Heart right ventricle (tissue), 16 donors: ENCODE results near the gene DOCK3. TPM values are rescaled to one million over a fixed set of nuclear protein-coding genes. Genes with fewer than 3 reads are reported as not detected.
"Not testable (repeated sequence)": the region's sequence is repeated elsewhere in the genome, so short reads cannot be mapped to it uniquely, and the experiment has no call there.

Experiments
- ATAC-seq, 8 donors: fragments of 200-7000 bp; cut with Tn5 transposase; one replicate each; pipeline ENCODE4 v1.9.1; 2020; ENCODE audit warnings: mild to moderate bottlenecking in 8 of 8, moderate library complexity in 8 of 8, moderate number of reproducible peaks in 1 of 8
- DNase-seq, 2 donors: peaks; one replicate each; pipeline ENCODE4 v3.0.0-alpha.2; 2020
- H3K27ac ChIP-seq, 10 donors: fragments of 200-600 bp; sonication (generic) in 2 of 10; one replicate each; pipeline versions ENCODE4 v1.5.0 to v1.8.0; 2020 to 2022; ENCODE audit warnings: mild to moderate bottlenecking in 3 of 10
- H3K27me3 ChIP-seq, 7 donors: fragments of 200-600 bp; one replicate each; pipeline ENCODE4 v1.8.0; 2021 to 2022; ENCODE audit warnings: mild to moderate bottlenecking in 2 of 7
- H3K36me3 ChIP-seq, 9 donors: fragments of 200-600 bp; sonication (generic) in 1 of 9; one replicate each; pipeline versions ENCODE4 v1.5.0 to v1.8.0; 2020 to 2022; ENCODE audit warnings: mild to moderate bottlenecking in 2 of 9
- H3K4me1 ChIP-seq, 9 donors: fragments of 200-600 bp; sonication (generic) in 1 of 9; one replicate each; pipeline versions ENCODE4 v1.5.0 to v1.8.0; 2020 to 2022; ENCODE audit warnings: mild to moderate bottlenecking in 4 of 9
- H3K4me3 ChIP-seq, 10 donors: fragments of 200-600 bp; sonication (generic) in 2 of 10; one replicate each; pipeline versions ENCODE4 v1.5.0 to v1.8.0; 2020 to 2022; ENCODE audit warnings: mild to moderate bottlenecking in 7 of 10, moderate library complexity in 2 of 10
- H3K9me3 ChIP-seq, 11 donors: fragments of 200-600 bp in 10 of 11; sonication (generic) in 2 of 11; one replicate each; pipeline versions ENCODE4 v1.5.0 to v1.8.0; 2013 to 2022; ENCODE audit warnings: mild to moderate bottlenecking in 2 of 11, control low read depth in 1 of 11, moderate library complexity in 1 of 11
- WGBS, 2 donors: extraction: QIAGEN DNeasy Blood & Tissue Kit; methylation state at CpG; one replicate each; pipeline ENCODE4 v1.1.7; 2013; ENCODE audit warnings: inconsistent platforms in 1 of 2; 5-methylcytosine and 5-hydroxymethylcytosine counted together
- intact Hi-C, 10 donors: fragments of 100-400 bp; cut with DNase I; formaldehyde crosslinking; loops; one replicate each; pipeline versions ENCODE4 v1.11.1 to v1.14.2; 2022
- polyA plus RNA-seq, 2 donors: library from polyadenylated mRNA; stranded (reverse); fragments of 200-250 nt; gene quantifications; one replicate each; pipeline ENCODE4 v1.2.3, GENCODE V29; 2013
- total RNA-seq, 10 donors: library from RNA; stranded (reverse); fragmentation: NEBNext Ultra II Directional in 3 of 10; extraction: Animal tissue kit (Norgen Biotek cat#: 25700) in 3 of 10; gene quantifications; one replicate each; pipeline versions ENCODE4 v1.2.1 to v1.2.4, GENCODE V29; 2021 to 2023
- TF ChIP-seq, protein P1 (sequence below), 9 donors: fragments of 200-600 bp; sonication (generic) in 2 of 9; IDR thresholded peaks; one replicate each; pipeline versions ENCODE4 v1.5.0 to v1.8.0; 2021 to 2022; ENCODE audit warnings: antibody characterized with exemption in 9 of 9, mild to moderate bottlenecking in 5 of 9, moderate library complexity in 1 of 9
- donor health status: Arrhythmogenic right ventricular cardiomyopathy.
- donor health status: ischemic (EF 13 %, LVEDD 7.1; RV severe dilation, severe dysfunction).
- donor health status: healthy with polysubstance abuse.
- donor health status: DM: no; HTN: yes; CAD: no.
- donor health status: DM: no; HTN: no; CAD: no.
- donor health status: ischemic (EF 25% LVEDD 6.9; RV normal size, moderate dysfunction).
- donor health status: ischemic (EF 25% LVEDD 5.7; RV mildly dilated, moderate dysfunction).
- donor health status: healthy.
- donor health status: DM: yes; HTN: yes; CAD: no.
- donor health status: Ischemic cardiomyopathy.
- donor health status: ischemic (EF 35%, LVEDD 5.7; RV mildly dilated, moderate dysfunction).
- donor health status: nonischemic (EF 11% LVEDD 7.7; RV severe dilation, severe dysfunction).
- donor health status: DM: yes; HTN: yes; CAD: no.
- donor health status: PGD.
- donor health status: ischemic (EF 29% LVEDD 5.4; RV normal size, mild dysfunction).
- donor health status: nonischemic (EF 23%, LVEDD 6.1; RV moderate dilation, normal function).

The DOCK3 gene
- total and polyA plus RNA-seq, 12 donors: 1.2 to 6.6 (median 4.7) TPM

DNA sequence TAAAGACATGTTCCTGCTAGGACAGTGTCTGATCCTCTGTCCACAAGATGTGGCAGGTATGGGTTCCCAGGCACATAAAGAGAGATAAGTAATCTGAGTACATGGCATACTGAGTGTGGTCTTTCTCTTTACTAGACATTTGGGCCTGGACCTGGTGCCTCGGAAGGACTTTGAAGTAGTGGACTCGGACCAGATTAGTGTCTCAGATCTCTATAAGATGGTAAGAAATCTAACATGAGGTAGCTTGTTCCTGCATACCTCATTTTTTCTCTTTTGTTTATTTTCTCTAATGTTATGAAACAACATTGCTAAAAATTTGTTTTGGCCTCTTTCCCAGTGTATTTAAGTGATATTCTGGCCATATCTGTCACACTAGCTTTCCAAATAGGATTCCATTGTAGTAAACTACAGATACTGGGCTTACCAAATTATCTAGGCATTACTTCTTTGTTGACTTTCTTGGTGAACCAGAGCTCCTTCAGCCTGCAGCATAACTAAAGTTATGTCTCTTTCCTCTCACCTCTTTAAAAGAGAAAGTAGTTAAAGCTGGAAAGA is 400.6 kb downstream of the DOCK3 start:
- intact Hi-C loops: no loop called here
- TF ChIP-seq, protein P1, sequence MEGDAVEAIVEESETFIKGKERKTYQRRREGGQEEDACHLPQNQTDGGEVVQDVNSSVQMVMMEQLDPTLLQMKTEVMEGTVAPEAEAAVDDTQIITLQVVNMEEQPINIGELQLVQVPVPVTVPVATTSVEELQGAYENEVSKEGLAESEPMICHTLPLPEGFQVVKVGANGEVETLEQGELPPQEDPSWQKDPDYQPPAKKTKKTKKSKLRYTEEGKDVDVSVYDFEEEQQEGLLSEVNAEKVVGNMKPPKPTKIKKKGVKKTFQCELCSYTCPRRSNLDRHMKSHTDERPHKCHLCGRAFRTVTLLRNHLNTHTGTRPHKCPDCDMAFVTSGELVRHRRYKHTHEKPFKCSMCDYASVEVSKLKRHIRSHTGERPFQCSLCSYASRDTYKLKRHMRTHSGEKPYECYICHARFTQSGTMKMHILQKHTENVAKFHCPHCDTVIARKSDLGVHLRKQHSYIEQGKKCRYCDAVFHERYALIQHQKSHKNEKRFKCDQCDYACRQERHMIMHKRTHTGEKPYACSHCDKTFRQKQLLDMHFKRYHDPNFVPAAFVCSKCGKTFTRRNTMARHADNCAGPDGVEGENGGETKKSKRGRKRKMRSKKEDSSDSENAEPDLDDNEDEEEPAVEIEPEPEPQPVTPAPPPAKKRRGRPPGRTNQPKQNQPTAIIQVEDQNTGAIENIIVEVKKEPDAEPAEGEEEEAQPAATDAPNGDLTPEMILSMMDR (IDR thresholded peaks at IDR 0.05): no peak
- H3K9me3 ChIP-seq: no peaks in the 10 kb centered on the region
- H3K27me3 ChIP-seq: no peaks in the 10 kb centered on the region
- H3K27ac ChIP-seq: no peak overlapping the region
- no peaks in the 10 kb centered on the region for H3K36me3 ChIP-seq
- DNase-seq (no peak), ATAC-seq (no peak)
- WGBS, 2 donors: 80 to 84% methylated on average over 2 of the region's 2 CpGs
- H3K4me1 ChIP-seq: no peaks in the 10 kb centered on the region
- no peak overlapping the region for H3K4me3 ChIP-seq

DNA sequence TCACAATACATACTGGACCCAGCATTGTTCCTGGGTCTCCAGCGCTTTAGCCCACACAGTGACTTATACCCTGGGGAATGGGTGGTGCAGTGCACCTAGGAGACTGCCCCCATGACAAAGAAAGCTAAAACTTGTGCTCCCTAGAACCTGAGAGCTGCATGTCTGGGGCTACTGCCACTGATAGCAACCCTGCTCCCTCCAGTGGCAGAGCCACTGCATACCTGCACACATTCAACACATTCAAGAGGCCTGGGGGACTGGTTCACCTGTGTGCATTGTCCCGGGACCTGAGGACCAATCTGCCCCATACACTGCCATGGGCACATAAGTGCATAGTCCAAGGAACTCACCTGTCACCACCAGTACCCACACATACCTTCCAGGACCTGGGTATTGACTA is 407.6 kb downstream of the DOCK3 start:
- TF ChIP-seq, protein P1 (IDR thresholded peaks at IDR 0.05): no peak
- peaks cover 0 to 4% (median 0%) of the 10 kb centered on the region in 9 donors for H3K36me3 ChIP-seq
- ATAC-seq (no peak), DNase-seq (no peak)
- no peaks in the 10 kb centered on the region for H3K4me1 ChIP-seq
- 70 to 76% methylated on average over 2 of the region's 2 CpGs for WGBS, 2 donors
- no peak overlapping the region for H3K27ac ChIP-seq
- peaks cover 0 to 45% (median 23%) of the 10 kb centered on the region in 11 donors for H3K9me3 ChIP-seq
- no peaks in the 10 kb centered on the region for H3K27me3 ChIP-seq
- intact Hi-C loops: no loop called here
- no peak overlapping the region for H3K4me3 ChIP-seq

DNA sequence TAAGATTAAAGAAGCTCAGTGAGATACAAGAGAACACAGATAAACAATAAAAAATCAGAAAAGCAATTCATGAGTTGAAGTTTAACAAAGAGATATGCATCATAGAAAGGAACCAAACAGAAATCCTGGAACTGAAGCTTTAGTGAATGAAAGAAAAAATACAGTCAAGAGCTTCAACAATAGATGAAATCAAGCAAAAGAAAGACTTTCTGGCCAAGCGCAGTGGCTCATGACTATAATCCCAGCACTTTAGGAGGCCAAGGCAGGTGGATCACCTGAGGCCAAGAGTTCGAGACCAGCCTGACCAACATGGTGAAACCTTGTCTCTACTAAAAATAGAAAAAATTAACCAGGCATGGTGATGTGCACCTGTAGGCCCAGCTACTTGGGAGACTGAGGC is 408.8 kb downstream of the DOCK3 start:
- Histone ChIP-seq H3K9me3 (peaks cover 0 to 49% (median 23%) of the 10 kb centered on the region in 11 donors), H3K27me3 (no peaks in the 10 kb centered on the region), H3K36me3 (peaks cover 0 to 4% (median 0%) of the 10 kb centered on the region in 9 donors), H3K4me1 (no peaks in the 10 kb centered on the region), H3K27ac (no peak overlapping the region), H3K4me3 (no peak overlapping the region)
- DNase-seq (no peak), ATAC-seq (no peak)
- intact Hi-C loops: no loop called here
- TF ChIP-seq, protein P1 (IDR thresholded peaks at IDR 0.05): no peak
- 90 to 94% methylated on average over 2 of the region's 2 CpGs for WGBS, 2 donors

DNA sequence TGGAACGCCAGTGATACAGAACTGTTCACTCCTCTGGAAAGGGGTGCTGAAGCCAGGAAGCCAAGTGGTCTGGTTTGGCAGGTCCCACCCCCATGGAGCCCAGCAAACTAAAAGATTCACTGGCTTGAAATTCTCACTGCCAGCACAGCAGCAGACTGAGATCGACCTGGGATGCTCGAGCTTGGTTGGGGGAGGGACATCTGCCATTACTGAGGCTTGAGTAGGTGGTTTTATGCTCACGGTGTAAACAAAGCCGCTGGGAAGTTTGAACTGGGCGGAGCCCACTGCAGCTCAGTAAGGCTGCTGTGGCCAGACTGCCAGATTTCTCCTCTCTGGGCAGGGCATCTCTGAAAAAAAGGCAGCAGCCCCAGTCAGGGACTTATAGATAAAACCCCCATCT is 417.4 kb downstream of the DOCK3 start:
- intact Hi-C loops, ATAC-seq, H3K27me3 ChIP-seq, H3K4me3 ChIP-seq, H3K4me1 ChIP-seq, H3K27ac ChIP-seq, DNase-seq, H3K36me3 ChIP-seq: not testable (repeated sequence)
- H3K9me3 ChIP-seq: peaks cover 0 to 13% (median 0%) of the 10 kb centered on the region in 11 donors
- 60 to 61% methylated on average over 6 of the region's 6 CpGs for WGBS, 2 donors

DNA sequence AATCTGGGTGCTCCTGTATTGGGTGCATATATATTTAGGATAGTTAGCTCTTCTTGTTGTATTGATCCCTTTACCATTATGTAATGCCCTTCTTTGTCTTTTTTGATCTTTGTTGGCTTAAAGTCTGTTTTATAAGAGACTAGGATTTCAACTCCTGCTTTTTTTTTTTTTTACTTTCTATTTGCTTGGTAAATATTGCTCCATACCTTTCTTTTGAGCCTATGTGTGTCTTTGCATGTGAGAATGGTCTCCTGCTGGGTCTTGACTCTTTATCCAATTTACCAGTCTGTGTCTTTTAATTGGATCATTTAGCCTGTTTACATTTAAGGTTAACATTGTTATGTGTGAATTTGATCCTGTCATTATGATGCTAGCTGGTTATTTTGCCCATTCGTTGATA is 420.1 kb downstream of the DOCK3 start:
- H3K27me3 ChIP-seq, H3K27ac ChIP-seq, H3K9me3 ChIP-seq, H3K4me1 ChIP-seq, H3K36me3 ChIP-seq, intact Hi-C loops, ATAC-seq, DNase-seq, H3K4me3 ChIP-seq: not testable (repeated sequence)
- WGBS, 2 donors: 22 to 49% methylated on average over 1 of the region's 1 CpG
